HG03521 (cell line): Measurements from ENCODE around the gene PLB1.

Experiments
- ATAC-seq: cut with Tn5 transposase; IDR thresholded peaks from one replicate; pipeline ENCODE4 v1.9.1; 2021; ENCODE audit warnings: mild to moderate bottlenecking, moderate library complexity; ENCODE audit not compliant: unreplicated experiment

The PLB1 gene

GRCh38 chr2:28687171-28687570, 191.3 kb downstream of the PLB1 start:
- ATAC-seq: no peak

- no peak for ATAC-seq
Measured at GRCh38 chr2:28687640-28688385, 192.0 kb downstream of the PLB1 start.

GRCh38 chr2:28688818-28689217, 193.0 kb downstream of the PLB1 start:
- ATAC-seq: no peak

- ATAC-seq: no peak
Measured at GRCh38 chr2:28689771-28690170, 193.9 kb downstream of the PLB1 start.

GRCh38 chr2:28692411-28692810, 196.6 kb downstream of the PLB1 start:
- no peak for ATAC-seq

GRCh38 chr2:28693223-28693622, 197.4 kb downstream of the PLB1 start:
- no peak for ATAC-seq
